Nephron (organoid): ENCODE measurements around the gene C1orf53.

Source experiments
- H3K27ac Mint-ChIP-seq, 3 experiments: 2 replicates each; pipeline ENCODE4 v1.8.0; 2020; ENCODE audit warnings: mixed read lengths in 3 of 3, mild to moderate bottlenecking in 2 of 3, moderate library complexity in 1 of 3
- H3K27me3 Mint-ChIP-seq: 2 replicates; pipeline ENCODE4 v1.8.0; 2021; ENCODE audit warnings: low read depth, mild to moderate bottlenecking, moderate library complexity, mixed read lengths
- H3K36me3 Mint-ChIP-seq: 2 replicates; pipeline ENCODE4 v1.8.0; 2020; ENCODE audit warnings: low read depth, mixed read lengths
- H3K4me1 Mint-ChIP-seq: 2 replicates; pipeline ENCODE4 v1.8.0; 2020; ENCODE audit warnings: mixed read lengths
- H3K4me3 Mint-ChIP-seq, 3 experiments: 2 replicates each; pipeline ENCODE4 v1.8.0; 2020; ENCODE audit warnings: mild to moderate bottlenecking in 3 of 3, mixed read lengths in 3 of 3, moderate library complexity in 2 of 3
- H3K9me3 Mint-ChIP-seq: 2 replicates; pipeline ENCODE4 v1.8.0; 2020; ENCODE audit warnings: mixed read lengths
- CTCF ChIP-seq, 3 experiments: fragments of 200-600 bp; sonication (generic); IDR thresholded peaks; one replicate each; pipeline ENCODE4 v1.5.0; 2021; ENCODE audit warnings: antibody characterized with exemption in 3 of 3; ENCODE audit not compliant: unreplicated experiment in 3 of 3

The C1orf53 gene

DNA sequence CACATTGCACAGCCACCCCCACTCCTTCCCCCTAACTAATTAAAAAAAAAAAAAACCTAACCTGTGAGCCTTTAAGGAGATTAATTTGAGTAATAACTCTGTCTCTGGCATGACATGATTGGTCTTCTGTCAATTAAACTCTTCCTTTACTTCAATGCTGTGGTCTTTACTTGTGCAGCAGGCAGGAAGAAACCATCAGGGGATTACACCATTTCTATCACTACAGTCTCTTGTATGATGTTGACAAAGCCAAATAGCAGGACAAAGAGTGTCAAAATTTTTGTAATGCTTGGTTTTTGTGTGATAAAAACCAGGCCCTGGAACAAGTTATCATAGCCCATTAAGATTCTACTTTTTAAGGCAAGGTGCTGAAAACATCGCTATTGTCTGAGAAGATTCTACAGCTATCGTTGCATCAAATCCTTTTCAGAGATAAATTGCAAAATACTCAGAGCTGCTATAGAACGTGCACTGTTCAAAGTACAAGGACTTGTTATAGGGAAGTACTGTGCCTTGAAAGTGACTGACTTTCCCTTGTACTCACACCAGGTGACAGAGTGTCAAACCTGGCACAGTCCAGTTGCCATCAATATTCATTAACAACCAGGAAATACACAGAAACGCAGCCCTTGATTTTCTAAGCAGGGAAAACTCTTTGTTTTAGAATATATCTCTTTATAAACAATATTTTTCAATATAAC is 52.4 kb downstream of the C1orf53 start:
- Mint-ChIP-seq H3K9me3 (no peaks in the 10 kb centered on the region), H3K4me1 (peaks cover 7% of the 10 kb centered on the region), H3K27me3 (no peaks in the 10 kb centered on the region), H3K4me3 (no peak overlapping the region), H3K27ac (peak overlapping the region in 2 of 3 experiments; percentile 11 to 52), H3K36me3 (no peaks in the 10 kb centered on the region)
- TF ChIP-seq CTCF (IDR thresholded peaks at IDR 0.05; ENCODE audit: unreplicated experiment in 3 of 3): no peak

DNA sequence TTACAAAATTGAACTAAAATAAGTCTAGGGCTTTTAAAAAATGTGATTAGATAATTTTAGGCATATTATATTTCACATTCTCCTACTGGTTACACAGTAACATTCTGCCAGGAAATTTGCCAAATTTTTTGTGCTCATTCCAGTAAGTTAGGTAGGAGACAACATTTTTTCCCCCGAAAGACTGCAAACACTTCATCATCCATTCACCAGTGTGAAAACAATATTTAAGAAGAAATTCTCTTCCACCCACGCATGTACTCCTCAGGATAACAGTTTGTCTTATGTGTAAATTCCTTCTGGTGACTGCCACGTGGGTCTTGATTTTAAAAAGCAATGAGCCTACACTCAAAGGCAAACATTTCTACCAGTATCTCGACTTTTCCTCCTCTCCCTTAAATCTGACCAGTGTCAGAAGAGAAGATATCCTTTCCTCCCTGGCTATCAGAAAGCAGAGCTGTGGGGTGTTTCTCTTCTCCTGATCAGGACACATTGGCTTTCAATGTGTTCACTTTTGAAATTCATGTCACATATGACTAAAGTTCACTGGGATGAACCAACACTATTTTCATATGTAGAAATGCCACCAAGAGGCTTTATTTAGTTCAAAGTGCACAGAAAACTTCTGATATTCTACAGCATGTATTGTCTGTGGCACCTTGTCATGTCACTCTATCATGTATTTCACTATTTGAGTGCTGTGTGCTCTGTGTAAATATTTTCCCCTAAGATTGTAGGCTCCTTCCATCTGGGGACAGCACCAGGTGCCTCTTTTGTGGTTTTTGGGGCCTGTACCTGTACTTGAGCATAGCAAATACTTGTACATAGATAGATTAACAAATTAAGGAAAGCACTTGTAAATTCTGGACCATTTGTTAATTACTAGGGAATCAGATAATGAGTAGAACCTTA is 53.3 kb downstream of the C1orf53 start:
- no peaks in the 10 kb centered on the region for H3K9me3 Mint-ChIP-seq
- no peak overlapping the region for H3K4me3 Mint-ChIP-seq
- H3K27me3 Mint-ChIP-seq: no peaks in the 10 kb centered on the region
- H3K4me1 Mint-ChIP-seq: peaks cover 7% of the 10 kb centered on the region
- H3K36me3 Mint-ChIP-seq: no peaks in the 10 kb centered on the region
- H3K27ac Mint-ChIP-seq: peak overlapping the region in 2 of 3 experiments; percentile 4 to 62
- TF ChIP-seq CTCF (IDR thresholded peaks at IDR 0.05; ENCODE audit: unreplicated experiment in 3 of 3): no peak
